HepG2 (cell line): ENCODE results near the gene CALML5. TPM values are rescaled to one million over a fixed set of nuclear protein-coding genes. Genes with fewer than 3 reads are reported as not detected.
A peak's percentile ranks its signal among the peaks of the same experiment; 100 is the strongest.

Experiments
- BCLAF1 ChIP-seq: fragments of 450-650 bp; IDR thresholded peaks from 2 replicates; pipeline ENCODE4 v1.6.1; 2017; ENCODE audit warnings: mild to moderate bottlenecking
- HNF4A ChIP-seq: sonication (generic); formaldehyde crosslinking; IDR thresholded peaks from 2 replicates; pipeline ENCODE4 v1.4.0; 2020; ENCODE audit warnings: missing genetic modification reagents
- LCORL ChIP-seq, 2 experiments: fragments of 450-650 bp in 1 of 2; sonication (generic) in 1 of 2; formaldehyde crosslinking in 1 of 2; IDR thresholded peaks; 2 replicates each; pipeline versions ENCODE4 v1.5.0 to v1.6.1; 2017 to 2020; ENCODE audit warnings: antibody characterized with exemption in 1 of 2, missing genetic modification reagents in 1 of 2
- ONECUT2 ChIP-seq: sonication (generic); formaldehyde crosslinking; IDR thresholded peaks from 2 replicates; pipeline ENCODE4 v1.4.0; 2020; ENCODE audit warnings: missing genetic modification reagents
- RBFOX2 ChIP-seq: fragments of 200-400 bp; formaldehyde crosslinking; IDR thresholded peaks from 2 replicates; pipeline ENCODE4 v1.6.1; 2017; ENCODE audit warnings: low read depth, mild to moderate bottlenecking, low read length
- REL ChIP-seq: sonication (generic); formaldehyde crosslinking; conservative IDR thresholded peaks from 2 replicates; pipeline ENCODE4 v1.8.0; 2022; ENCODE audit warnings: mild to moderate bottlenecking, missing genetic modification reagents, moderate library complexity
- SMARCE1 ChIP-seq: fragments of 450-650 bp; IDR thresholded peaks from 2 replicates; pipeline ENCODE4 v1.6.1; 2017; ENCODE audit warnings: borderline replicate concordance
- ZBTB34 ChIP-seq: sonication (generic); formaldehyde crosslinking; IDR thresholded peaks from 2 replicates; pipeline ENCODE4 v1.8.0; 2022; ENCODE audit warnings: mild to moderate bottlenecking, missing genetic modification reagents
- ZNF232 ChIP-seq: sonication (generic); formaldehyde crosslinking; IDR thresholded peaks from 2 replicates; pipeline ENCODE4 v1.4.0; 2020; ENCODE audit warnings: missing genetic modification reagents, borderline replicate concordance
- ZNF335 ChIP-seq: sonication (generic); formaldehyde crosslinking; IDR thresholded peaks from 2 replicates; pipeline ENCODE4 v1.4.0; 2020; ENCODE audit warnings: missing genetic modification reagents
- ZNF337 ChIP-seq: sonication (generic); formaldehyde crosslinking; IDR thresholded peaks from 2 replicates; pipeline ENCODE4 v1.5.1; 2020; ENCODE audit warnings: missing genetic modification reagents, low read depth, mild to moderate bottlenecking, borderline replicate concordance
- ZNF556 ChIP-seq: sonication (generic); formaldehyde crosslinking; IDR thresholded peaks from 2 replicates; pipeline ENCODE4 v1.4.0; 2020; ENCODE audit warnings: mild to moderate bottlenecking, missing genetic modification reagents, borderline replicate concordance
- ZNF775 ChIP-seq: sonication (generic); formaldehyde crosslinking; IDR thresholded peaks from 2 replicates; pipeline ENCODE4 v1.4.0; 2020; ENCODE audit warnings: missing genetic modification reagents, mild to moderate bottlenecking, moderate library complexity, borderline replicate concordance
- ZNF839 ChIP-seq: sonication (generic); formaldehyde crosslinking; IDR thresholded peaks from 2 replicates; pipeline ENCODE4 v1.4.0; 2020; ENCODE audit warnings: missing genetic modification reagents, mild to moderate bottlenecking, borderline replicate concordance
- polyA plus RNA-seq, 8 experiments: library from polyadenylated mRNA; depleted of rRNA in 3 of 8; stranded (reverse) in 7 of 8; unstranded in 1 of 8; fragments of >200 nt; fragmentation: Illumina TruSeq in 4 of 8; extraction: Trizol in 4 of 8; gene quantifications; 2 replicates each; pipeline versions ENCODE4 v1.2.1 to v1.2.3, GENCODE V29; 2011 to 2016; ENCODE audit warnings: low read depth in 4 of 8, missing spikeins in 1 of 8, mixed read lengths in 1 of 8; ENCODE audit not compliant: insufficient read depth in 1 of 8
- total RNA-seq, 5 experiments: library from RNA; depleted of rRNA; stranded (reverse); fragments of >200 nt; fragmentation: Illumina TruSeq; extraction: Trizol; gene quantifications; 2 replicates each; pipeline ENCODE4 v1.2.3, GENCODE V29; 2016; ENCODE audit warnings: low read depth in 1 of 5
- TF ChIP-seq, protein P1 (sequence below): sonication (generic); formaldehyde crosslinking; conservative IDR thresholded peaks from 2 replicates; pipeline ENCODE4 v1.4.0; 2020; ENCODE audit warnings: mild to moderate bottlenecking, missing genetic modification reagents, moderate library complexity
- TF ChIP-seq, protein P2 (sequence below): sonication (generic); formaldehyde crosslinking; IDR thresholded peaks from 2 replicates; pipeline ENCODE4 v1.5.1; 2020; ENCODE audit warnings: mild to moderate bottlenecking, missing genetic modification reagents, moderate library complexity

The CALML5 gene
- total and polyA plus RNA-seq, 2 of the 13 experiments (the other 11 are each of a cell fraction or from before 2014, with no cell fraction given): not detected

GRCh38 chr10:5518143-5518542 lies 18.8 kb upstream of the CALML5 start (continued):
- TF ChIP-seq ZNF337 (CRISPR knock-in tag) (no peak), ZNF775 (CRISPR knock-in tag) (no peak), ZNF556 (no peak), ZBTB34 (no peak), RBFOX2 (no peak), BCLAF1 (no peak), SMARCE1 (no peak), ZNF232 (CRISPR knock-in tag) (no peak), LCORL (IDR thresholded peaks at IDR 0.05) (no peak), LCORL (CRISPR knock-in tag; IDR thresholded peaks at IDR 0.05) (peak; percentile 44; the same call in 1 of the 2 replicates), ZNF335 (CRISPR knock-in tag) (no peak), ONECUT2 (no peak), REL (no peak), HNF4A (CRISPR knock-in tag) (peak; percentile 48; the same call in 1 of the 2 replicates), ZNF839 (no peak)
- TF ChIP-seq, protein P1, sequence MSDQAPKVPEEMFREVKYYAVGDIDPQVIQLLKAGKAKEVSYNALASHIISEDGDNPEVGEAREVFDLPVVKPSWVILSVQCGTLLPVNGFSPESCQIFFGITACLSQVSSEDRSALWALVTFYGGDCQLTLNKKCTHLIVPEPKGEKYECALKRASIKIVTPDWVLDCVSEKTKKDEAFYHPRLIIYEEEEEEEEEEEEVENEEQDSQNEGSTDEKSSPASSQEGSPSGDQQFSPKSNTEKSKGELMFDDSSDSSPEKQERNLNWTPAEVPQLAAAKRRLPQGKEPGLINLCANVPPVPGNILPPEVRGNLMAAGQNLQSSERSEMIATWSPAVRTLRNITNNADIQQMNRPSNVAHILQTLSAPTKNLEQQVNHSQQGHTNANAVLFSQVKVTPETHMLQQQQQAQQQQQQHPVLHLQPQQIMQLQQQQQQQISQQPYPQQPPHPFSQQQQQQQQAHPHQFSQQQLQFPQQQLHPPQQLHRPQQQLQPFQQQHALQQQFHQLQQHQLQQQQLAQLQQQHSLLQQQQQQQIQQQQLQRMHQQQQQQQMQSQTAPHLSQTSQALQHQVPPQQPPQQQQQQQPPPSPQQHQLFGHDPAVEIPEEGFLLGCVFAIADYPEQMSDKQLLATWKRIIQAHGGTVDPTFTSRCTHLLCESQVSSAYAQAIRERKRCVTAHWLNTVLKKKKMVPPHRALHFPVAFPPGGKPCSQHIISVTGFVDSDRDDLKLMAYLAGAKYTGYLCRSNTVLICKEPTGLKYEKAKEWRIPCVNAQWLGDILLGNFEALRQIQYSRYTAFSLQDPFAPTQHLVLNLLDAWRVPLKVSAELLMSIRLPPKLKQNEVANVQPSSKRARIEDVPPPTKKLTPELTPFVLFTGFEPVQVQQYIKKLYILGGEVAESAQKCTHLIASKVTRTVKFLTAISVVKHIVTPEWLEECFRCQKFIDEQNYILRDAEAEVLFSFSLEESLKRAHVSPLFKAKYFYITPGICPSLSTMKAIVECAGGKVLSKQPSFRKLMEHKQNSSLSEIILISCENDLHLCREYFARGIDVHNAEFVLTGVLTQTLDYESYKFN (CRISPR knock-in tag): peak; percentile 77
- TF ChIP-seq, protein P2, sequence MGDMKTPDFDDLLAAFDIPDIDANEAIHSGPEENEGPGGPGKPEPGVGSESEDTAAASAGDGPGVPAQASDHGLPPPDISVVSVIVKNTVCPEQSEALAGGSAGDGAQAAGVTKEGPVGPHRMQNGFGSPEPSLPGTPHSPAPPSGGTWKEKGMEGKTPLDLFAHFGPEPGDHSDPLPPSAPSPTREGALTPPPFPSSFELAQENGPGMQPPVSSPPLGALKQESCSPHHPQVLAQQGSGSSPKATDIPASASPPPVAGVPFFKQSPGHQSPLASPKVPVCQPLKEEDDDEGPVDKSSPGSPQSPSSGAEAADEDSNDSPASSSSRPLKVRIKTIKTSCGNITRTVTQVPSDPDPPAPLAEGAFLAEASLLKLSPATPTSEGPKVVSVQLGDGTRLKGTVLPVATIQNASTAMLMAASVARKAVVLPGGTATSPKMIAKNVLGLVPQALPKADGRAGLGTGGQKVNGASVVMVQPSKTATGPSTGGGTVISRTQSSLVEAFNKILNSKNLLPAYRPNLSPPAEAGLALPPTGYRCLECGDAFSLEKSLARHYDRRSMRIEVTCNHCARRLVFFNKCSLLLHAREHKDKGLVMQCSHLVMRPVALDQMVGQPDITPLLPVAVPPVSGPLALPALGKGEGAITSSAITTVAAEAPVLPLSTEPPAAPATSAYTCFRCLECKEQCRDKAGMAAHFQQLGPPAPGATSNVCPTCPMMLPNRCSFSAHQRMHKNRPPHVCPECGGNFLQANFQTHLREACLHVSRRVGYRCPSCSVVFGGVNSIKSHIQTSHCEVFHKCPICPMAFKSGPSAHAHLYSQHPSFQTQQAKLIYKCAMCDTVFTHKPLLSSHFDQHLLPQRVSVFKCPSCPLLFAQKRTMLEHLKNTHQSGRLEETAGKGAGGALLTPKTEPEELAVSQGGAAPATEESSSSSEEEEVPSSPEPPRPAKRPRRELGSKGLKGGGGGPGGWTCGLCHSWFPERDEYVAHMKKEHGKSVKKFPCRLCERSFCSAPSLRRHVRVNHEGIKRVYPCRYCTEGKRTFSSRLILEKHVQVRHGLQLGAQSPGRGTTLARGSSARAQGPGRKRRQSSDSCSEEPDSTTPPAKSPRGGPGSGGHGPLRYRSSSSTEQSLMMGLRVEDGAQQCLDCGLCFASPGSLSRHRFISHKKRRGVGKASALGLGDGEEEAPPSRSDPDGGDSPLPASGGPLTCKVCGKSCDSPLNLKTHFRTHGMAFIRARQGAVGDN (CRISPR knock-in tag): no peak
